Measurements from ENCODE around the gene CLDN9. TPM values are rescaled to one million over a fixed set of nuclear protein-coding genes. Genes with fewer than 3 reads are reported as not detected.
A peak's percentile ranks its signal among the peaks of the same experiment; 100 is the strongest.

CLDN9 gene
- total and polyA plus RNA-seq, 9 of the 15 experiments (the other 6 are each of a cell fraction or from before 2014, with no cell fraction given): 0.12 to 0.44 (median 0.22) TPM; not detected in 4

- TF ChIP-seq SETDB1 (IDR thresholded peaks at IDR 0.05; ENCODE audit: low read length): no peak
- peak; percentile 69 for TF ChIP-seq ZNF384 (IDR thresholded peaks at IDR 0.05; ENCODE audit: low read depth, low read length)
- TF ChIP-seq CBFA2T2 (conservative IDR thresholded peaks at IDR 0.05): peak; percentile 67
- TF ChIP-seq NFXL1 (CRISPR knock-in tag; IDR thresholded peaks at IDR 0.05): no peak
- peak; percentile 80 for TF ChIP-seq TFE3 (CRISPR knock-in tag; IDR thresholded peaks at IDR 0.05)
- no peak for TF ChIP-seq ZNF395 (CRISPR knock-in tag; IDR thresholded peaks at IDR 0.05)
- no peak for TF ChIP-seq EGR1 (conservative IDR thresholded peaks at IDR 0.05)
- peak; percentile 93 for TF ChIP-seq RAD51 (IDR thresholded peaks at IDR 0.05; ENCODE audit: borderline replicate concordance, low read depth)
Measured at GRCh38 chr16:3062553-3062952, 49.8 kb downstream of the CLDN9 start (continued).
